ENCODE results near the gene P2RY11.

DNA sequence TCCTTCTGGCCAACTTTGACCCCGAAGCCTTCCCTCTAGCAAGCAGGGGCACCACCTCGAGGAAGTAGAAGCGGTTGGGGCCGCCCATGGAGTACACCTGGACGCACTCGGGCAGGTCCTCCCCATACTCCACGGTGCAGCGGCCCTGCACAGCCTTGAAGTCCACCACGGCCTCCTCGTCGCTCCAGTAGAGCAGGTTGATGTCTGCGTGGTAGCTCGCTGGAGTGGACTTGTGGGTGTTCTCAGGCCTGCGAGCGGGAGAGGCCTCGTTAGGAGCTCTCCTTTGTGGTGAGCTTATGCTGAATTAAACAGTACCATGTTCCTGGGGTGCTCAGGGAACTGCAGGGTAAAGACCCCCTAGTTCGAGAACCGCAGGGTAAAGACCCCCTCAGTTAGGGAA, 30.5 kb downstream of the P2RY11 start:
- TF ChIP-seq, protein P1, sequence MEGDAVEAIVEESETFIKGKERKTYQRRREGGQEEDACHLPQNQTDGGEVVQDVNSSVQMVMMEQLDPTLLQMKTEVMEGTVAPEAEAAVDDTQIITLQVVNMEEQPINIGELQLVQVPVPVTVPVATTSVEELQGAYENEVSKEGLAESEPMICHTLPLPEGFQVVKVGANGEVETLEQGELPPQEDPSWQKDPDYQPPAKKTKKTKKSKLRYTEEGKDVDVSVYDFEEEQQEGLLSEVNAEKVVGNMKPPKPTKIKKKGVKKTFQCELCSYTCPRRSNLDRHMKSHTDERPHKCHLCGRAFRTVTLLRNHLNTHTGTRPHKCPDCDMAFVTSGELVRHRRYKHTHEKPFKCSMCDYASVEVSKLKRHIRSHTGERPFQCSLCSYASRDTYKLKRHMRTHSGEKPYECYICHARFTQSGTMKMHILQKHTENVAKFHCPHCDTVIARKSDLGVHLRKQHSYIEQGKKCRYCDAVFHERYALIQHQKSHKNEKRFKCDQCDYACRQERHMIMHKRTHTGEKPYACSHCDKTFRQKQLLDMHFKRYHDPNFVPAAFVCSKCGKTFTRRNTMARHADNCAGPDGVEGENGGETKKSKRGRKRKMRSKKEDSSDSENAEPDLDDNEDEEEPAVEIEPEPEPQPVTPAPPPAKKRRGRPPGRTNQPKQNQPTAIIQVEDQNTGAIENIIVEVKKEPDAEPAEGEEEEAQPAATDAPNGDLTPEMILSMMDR (IDR thresholded peaks at IDR 0.05), result no peak
- TF ChIP-seq POLR2AphosphoS5 (IDR thresholded peaks at IDR 0.05) (no peak), EP300 (IDR thresholded peaks at IDR 0.05) (no peak)

All from suprapubic skin (tissue), 4 donors.